Activated T-cell treated with anti-CD3 and anti-CD28 coated beads, Interleukin-2, amount 50 U/mL, for 48 hours (primary cell): ENCODE measurements around the gene ZNF69.
A peak's percentile ranks its signal among the peaks of the same experiment; 100 is the strongest.
"Not testable (repeated sequence)": the region's sequence is repeated elsewhere in the genome, so short reads cannot be mapped to it uniquely, and the experiment has no call there.

Experiments
- DNase-seq, 2 experiments: peaks; one replicate each; pipeline ENCODE4 v3.0.0-alpha.2; 2020

ZNF69 gene

GRCh38 chr19:11887611-11888531 is at the start of gene ZNF69:
Gene ZNF69, plus strand, starts transcription at chr19:11887782. Its CDS starts 142 bp downstream, at chr19:11887924.
- peak; percentile 81 to 82 for DNase-seq

- DNase-seq: no peak
These were observed 43.9 kb upstream of the ZNF69 start for GRCh38 chr19:11843722-11844121.

- DNase-seq: not testable (repeated sequence)
These were observed 40.0 kb upstream of the ZNF69 start for GRCh38 chr19:11847615-11848014.

- DNase-seq: no peak
These were observed 39.4 kb upstream of the ZNF69 start for GRCh38 chr19:11848200-11848593.

GRCh38 chr19:11848594-11849469 is 38.8 kb upstream of the ZNF69 start, which contains the start of gene ZNF439:
Gene ZNF439, plus strand, starts transcription at chr19:11848726. Its CDS starts 142 bp downstream, at chr19:11848868.
- DNase-seq: peak; percentile 89 to 90

GRCh38 chr19:11850289-11850688 is 37.3 kb upstream of the ZNF69 start:
- not testable (repeated sequence) for DNase-seq

- no peak for DNase-seq
These were observed 34.2 kb upstream of the ZNF69 start for GRCh38 chr19:11853358-11853757.

- no peak for DNase-seq
These were observed 30.9 kb upstream of the ZNF69 start for GRCh38 chr19:11856596-11857250.

GRCh38 chr19:11860721-11861120 is 26.9 kb upstream of the ZNF69 start:
- no peak for DNase-seq

- no peak for DNase-seq
These were observed 26.3 kb upstream of the ZNF69 start for GRCh38 chr19:11861301-11861700.

- not testable (repeated sequence) for DNase-seq
These were observed 19.8 kb upstream of the ZNF69 start for GRCh38 chr19:11867766-11868165.

- DNase-seq: no peak
These were observed 19.4 kb upstream of the ZNF69 start for GRCh38 chr19:11868188-11868587.

- DNase-seq: no peak
These were observed 15.0 kb upstream of the ZNF69 start for GRCh38 chr19:11872624-11873023.

GRCh38 chr19:11873762-11874161 is 13.8 kb upstream of the ZNF69 start:
- DNase-seq: no peak

GRCh38 chr19:11879687-11880266 is 7.8 kb upstream of the ZNF69 start:
- peak; percentile 72 for DNase-seq

GRCh38 chr19:11880598-11880997 is 7.0 kb upstream of the ZNF69 start:
- no peak for DNase-seq

- DNase-seq: peak; percentile 68 to 74
These were observed 6.3 kb upstream of the ZNF69 start for GRCh38 chr19:11881151-11881800.

GRCh38 chr19:11882606-11883005 is 5.0 kb upstream of the ZNF69 start:
- DNase-seq: no peak

GRCh38 chr19:11887234-11887610 is 360 bp upstream of the ZNF69 start:
- no peak for DNase-seq

GRCh38 chr19:11889901-11890300 is 2.3 kb downstream of the ZNF69 start:
- DNase-seq: not testable (repeated sequence)

- DNase-seq: no peak
These were observed 3.1 kb downstream of the ZNF69 start for GRCh38 chr19:11890634-11891033.

- no peak for DNase-seq
These were observed 7.3 kb downstream of the ZNF69 start for GRCh38 chr19:11894851-11895250.
